Measurements from ENCODE around the gene PIGS.

Gene PIGS

DNA sequence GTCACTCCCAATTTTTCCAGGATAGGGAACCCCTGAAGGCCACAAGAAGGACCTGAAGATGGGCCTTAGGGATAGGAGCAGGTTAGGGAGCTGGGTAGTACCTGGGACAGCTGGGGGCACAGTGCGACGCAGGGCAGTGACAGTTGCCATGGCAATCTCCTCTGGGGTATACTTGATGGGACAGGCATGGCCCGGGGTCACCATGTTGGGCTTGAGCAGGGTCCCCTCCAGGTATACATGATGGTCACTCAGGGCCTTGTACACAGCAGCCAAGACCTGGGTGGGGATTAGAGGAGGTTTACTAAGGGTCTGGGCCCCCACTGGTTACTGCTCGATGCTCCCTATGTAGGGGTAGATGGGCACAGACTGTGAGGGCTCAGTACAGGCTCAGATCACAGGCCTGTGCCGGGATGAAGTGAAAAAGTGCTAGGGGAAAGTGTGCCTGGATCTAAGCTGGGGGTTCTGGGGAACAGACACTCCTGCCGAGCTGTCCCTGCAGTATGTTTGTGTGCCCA lies 2.7 kb upstream of the PIGS start:
- TF ChIP-seq, protein P1, sequence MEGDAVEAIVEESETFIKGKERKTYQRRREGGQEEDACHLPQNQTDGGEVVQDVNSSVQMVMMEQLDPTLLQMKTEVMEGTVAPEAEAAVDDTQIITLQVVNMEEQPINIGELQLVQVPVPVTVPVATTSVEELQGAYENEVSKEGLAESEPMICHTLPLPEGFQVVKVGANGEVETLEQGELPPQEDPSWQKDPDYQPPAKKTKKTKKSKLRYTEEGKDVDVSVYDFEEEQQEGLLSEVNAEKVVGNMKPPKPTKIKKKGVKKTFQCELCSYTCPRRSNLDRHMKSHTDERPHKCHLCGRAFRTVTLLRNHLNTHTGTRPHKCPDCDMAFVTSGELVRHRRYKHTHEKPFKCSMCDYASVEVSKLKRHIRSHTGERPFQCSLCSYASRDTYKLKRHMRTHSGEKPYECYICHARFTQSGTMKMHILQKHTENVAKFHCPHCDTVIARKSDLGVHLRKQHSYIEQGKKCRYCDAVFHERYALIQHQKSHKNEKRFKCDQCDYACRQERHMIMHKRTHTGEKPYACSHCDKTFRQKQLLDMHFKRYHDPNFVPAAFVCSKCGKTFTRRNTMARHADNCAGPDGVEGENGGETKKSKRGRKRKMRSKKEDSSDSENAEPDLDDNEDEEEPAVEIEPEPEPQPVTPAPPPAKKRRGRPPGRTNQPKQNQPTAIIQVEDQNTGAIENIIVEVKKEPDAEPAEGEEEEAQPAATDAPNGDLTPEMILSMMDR (IDR thresholded peaks at IDR 0.05; ENCODE audit: low read depth, low read length, missing control alignments) = no peak
- H3K4me3 ChIP-seq (replicated peaks; ENCODE audit: low read depth, low read length) = no peak overlapping the region
- no peak for DNase-seq (ENCODE audit: extremely low read depth, low read depth)

DNA sequence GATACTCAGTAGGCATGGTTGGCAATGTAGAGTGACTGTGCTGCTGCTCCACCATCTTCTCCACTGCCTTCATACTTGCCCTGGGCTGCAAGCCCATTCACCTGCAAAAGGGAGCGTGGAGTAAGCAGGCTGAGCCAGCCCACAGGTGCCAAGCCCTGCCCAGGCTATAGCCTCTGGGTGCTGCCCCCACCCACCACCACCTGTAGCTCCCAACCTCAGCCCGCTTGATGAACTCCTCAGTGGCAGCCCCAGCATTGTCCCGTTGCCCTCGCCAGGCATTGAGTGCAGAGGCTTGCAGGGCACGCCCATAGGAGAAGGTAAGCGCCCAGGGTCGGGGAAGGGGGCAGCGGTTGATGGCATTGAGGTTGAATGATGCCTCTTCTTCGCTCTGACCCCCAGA lies 2.2 kb upstream of the PIGS start:
- TF ChIP-seq, protein P1 (IDR thresholded peaks at IDR 0.05; ENCODE audit: low read depth, low read length, missing control alignments) = no peak
- no peak for DNase-seq (ENCODE audit: extremely low read depth, low read depth)
- H3K4me3 ChIP-seq (replicated peaks; ENCODE audit: low read depth, low read length) = no peak overlapping the region

DNA sequence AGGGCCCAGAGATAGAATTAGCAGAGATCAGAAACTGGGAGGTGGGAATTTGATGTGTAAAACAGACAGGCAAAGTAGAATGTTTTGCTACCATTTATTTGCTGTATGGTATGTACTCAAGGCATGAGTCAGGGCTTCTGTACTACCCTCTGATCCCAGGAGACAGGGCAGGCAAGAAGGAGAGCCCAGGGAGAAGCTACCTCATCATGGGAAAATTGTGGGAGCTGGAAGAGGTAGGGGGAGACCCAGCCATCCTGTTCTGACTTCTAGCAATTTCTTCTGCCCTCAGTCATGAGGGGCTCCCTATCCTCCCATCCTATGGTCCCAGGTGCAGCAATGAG lies 1.7 kb upstream of the PIGS start:
- DNase-seq (ENCODE audit: extremely low read depth, low read depth) = no peak
- no peak overlapping the region for H3K4me3 ChIP-seq (replicated peaks; ENCODE audit: low read depth, low read length)
- TF ChIP-seq, protein P1 (IDR thresholded peaks at IDR 0.05; ENCODE audit: low read depth, low read length, missing control alignments) = no peak

DNA sequence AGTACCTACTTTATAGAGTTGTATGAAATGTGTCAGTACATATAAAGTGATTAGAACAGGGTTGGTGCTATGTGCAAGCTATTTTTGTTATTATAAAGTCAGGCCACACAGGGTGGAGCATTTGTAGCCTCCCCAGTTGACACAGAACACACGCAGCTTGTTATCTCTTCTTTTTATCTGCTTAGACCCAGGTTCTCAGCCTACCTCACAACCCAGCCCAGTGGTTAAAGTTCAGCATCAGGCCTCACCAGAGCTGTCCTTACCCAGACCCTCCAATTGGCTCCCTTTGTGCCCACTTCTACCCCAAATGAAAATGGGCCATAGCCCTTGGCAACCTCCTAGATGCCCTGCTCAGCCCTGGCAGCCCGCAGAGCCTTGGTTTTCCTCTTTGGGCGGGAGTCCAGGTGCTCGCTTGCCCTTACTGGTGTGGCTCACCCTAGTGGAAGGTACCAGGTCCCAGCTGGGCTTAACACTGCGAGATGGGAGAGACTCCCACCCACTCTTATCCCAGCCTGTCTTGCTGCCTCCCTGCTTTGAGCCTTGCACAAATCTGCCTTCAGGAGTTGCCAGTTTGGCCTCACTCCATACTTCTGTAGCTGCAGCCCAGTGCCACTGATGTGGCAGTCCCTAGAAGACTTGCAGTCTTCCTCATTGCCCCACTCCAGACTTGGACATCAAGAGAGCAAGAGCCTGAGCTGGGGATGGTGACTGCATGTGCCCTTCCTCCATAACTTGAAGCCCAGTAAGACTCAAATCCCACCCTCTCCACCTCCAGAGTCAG lies 1.1 kb upstream of the PIGS start:
- DNase-seq (ENCODE audit: extremely low read depth, low read depth) = no peak
- peak overlapping the region; percentile 89 for H3K4me3 ChIP-seq (replicated peaks; ENCODE audit: low read depth, low read length)
- TF ChIP-seq, protein P1 (IDR thresholded peaks at IDR 0.05; ENCODE audit: low read depth, low read length, missing control alignments) = no peak

DNA sequence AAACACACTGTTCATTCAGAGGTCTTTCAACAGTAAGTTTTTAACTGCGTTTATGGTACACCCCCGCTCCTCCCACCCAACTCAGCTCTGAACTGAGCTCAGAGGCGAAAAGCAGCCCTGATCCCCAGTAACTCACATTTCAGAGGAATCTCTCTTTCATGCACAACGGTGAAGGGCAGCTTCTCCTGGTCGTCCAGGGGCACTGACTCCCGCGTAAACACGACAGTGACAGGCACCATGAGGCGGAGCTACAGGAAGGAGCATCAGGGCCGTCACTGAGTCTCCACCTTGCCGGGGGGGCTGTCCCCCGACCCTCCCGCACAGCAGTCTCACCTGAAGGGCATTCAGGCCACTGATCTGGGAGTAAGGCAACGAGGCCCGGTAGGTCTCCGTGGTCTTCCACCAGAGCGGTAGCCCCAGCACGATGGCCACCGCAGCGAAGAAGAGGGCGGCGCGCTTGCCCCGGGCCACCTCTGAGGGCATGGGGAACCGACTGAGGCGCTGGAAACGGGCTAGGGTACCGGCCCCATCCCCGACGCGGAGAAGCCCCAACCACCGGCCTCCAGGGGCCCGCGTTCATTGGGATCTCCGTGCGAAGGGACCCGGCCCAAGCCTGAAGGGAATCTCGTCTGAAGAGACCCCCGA lies 486 bp downstream of the PIGS start:
- no peak for DNase-seq (ENCODE audit: extremely low read depth, low read depth)
- H3K4me3 ChIP-seq (replicated peaks; ENCODE audit: low read depth, low read length) = peak overlapping the region; percentile 89
- TF ChIP-seq, protein P1 (IDR thresholded peaks at IDR 0.05; ENCODE audit: low read depth, low read length, missing control alignments) = no peak

DNA sequence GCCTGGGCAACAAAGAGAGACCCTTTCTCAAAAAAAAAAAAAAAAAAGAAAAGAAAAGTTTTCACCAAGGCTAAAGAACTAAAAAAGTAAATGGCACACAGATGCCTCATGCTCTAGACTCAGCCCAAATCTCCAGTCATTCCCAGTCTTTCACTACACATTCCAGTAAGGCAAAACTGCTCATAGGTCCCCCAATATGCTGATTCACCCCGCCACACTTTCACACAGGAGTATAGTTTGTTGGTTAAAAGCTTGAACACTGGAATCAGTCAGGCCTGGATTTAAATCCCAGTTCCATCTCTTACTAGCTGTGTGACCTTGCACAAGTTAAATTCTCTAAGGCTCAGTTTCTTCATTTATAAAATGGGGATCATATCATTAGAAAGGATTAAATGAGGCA lies 1.9 kb downstream of the PIGS start:
- no peak for DNase-seq (ENCODE audit: extremely low read depth, low read depth)
- TF ChIP-seq, protein P1 (IDR thresholded peaks at IDR 0.05; ENCODE audit: low read depth, low read length, missing control alignments) = no peak
- H3K4me3 ChIP-seq (replicated peaks; ENCODE audit: low read depth, low read length) = no peak overlapping the region

All from HFF-Myc (cell line).